Thymus (tissue), 14 donors: ENCODE measurements around the gene PLEKHA1. TPM values are rescaled to one million over a fixed set of nuclear protein-coding genes. Genes with fewer than 3 reads are reported as not detected.
A peak's percentile ranks its signal among the peaks of the same experiment; 100 is the strongest.

Source experiments
- DNase-seq, 9 donors: peaks; one replicate each; pipeline ENCODE4 v3.0.0-alpha.2; 2013; ENCODE audit warnings: low spot score in 9 of 9, low read depth in 6 of 9, missing footprints in 1 of 9
- H3K27ac ChIP-seq, 2 donors: one replicate each; pipeline ENCODE4 v1.5.1; 2013; ENCODE audit warnings: control low read depth in 1 of 2, low read depth in 1 of 2, low read length in 1 of 2, mild to moderate bottlenecking in 1 of 2, moderate library complexity in 1 of 2
- H3K27me3 ChIP-seq, 2 donors: one replicate each; pipeline ENCODE4 v1.5.1; 2013; ENCODE audit warnings: low read length in 1 of 2; ENCODE audit not compliant: control insufficient read depth in 2 of 2, insufficient read depth in 1 of 2
- H3K36me3 ChIP-seq, 2 donors: one replicate each; pipeline ENCODE4 v1.5.1; 2013; ENCODE audit warnings: low read length in 1 of 2, mild to moderate bottlenecking in 1 of 2, moderate library complexity in 1 of 2; ENCODE audit not compliant: control insufficient read depth in 2 of 2, insufficient read depth in 2 of 2
- H3K4me1 ChIP-seq, 2 donors: one replicate each; pipeline ENCODE4 v1.5.1; 2013; ENCODE audit warnings: low read length in 2 of 2; ENCODE audit not compliant: control insufficient read depth in 2 of 2, insufficient read depth in 2 of 2
- H3K4me3 ChIP-seq, 2 donors: one replicate each; pipeline ENCODE4 v1.5.1; 2013; ENCODE audit warnings: low read length in 2 of 2, control low read depth in 1 of 2, mild to moderate bottlenecking in 1 of 2
- H3K9me3 ChIP-seq, 2 donors: one replicate each; pipeline ENCODE4 v1.5.1; 2013; ENCODE audit warnings: low read length in 1 of 2, mild to moderate bottlenecking in 1 of 2; ENCODE audit not compliant: control insufficient read depth in 2 of 2, insufficient read depth in 1 of 2
- whole genome bisulfite sequencing: extraction: QIAGEN DNeasy Blood & Tissue Kit; methylation state at CpG from one replicate; pipeline ENCODE4 v1.1.7; 2013; 5-methylcytosine and 5-hydroxymethylcytosine counted together
- long read RNA-seq, 10 donors: transcript quantifications; one replicate each; lab custom pipeline, GENCODE V29; 2026
- polyA plus RNA-seq: library from polyadenylated mRNA; stranded (reverse); fragments of 200-250 nt; gene quantifications from one replicate; pipeline ENCODE4 v1.2.3, GENCODE V29; 2013
- total RNA-seq: library from RNA; stranded (reverse); fragments of 120-200 nt; gene quantifications from one replicate; pipeline ENCODE4 v1.2.4, GENCODE V29; 2013
- donor health status: healthy.

PLEKHA1 gene
- 11.1 TPM for total RNA-seq
- polyA plus RNA-seq: 28.2 TPM
- long read RNA-seq, donor 1: 0 reads
- long read RNA-seq, donor 2: 0 reads
- long read RNA-seq, donor 3: 0 reads
- long read RNA-seq, donor 4: 0 reads
- long read RNA-seq, donor 5: 0 reads
- long read RNA-seq, donor 6, full-length matches to known transcripts: 1 of 1 reads
- long read RNA-seq, donor 6, partial matches to known transcripts: 0 of 1 reads
- long read RNA-seq, donor 6, other reads (novel, unspliced or antisense): 0 of 1 reads
- long read RNA-seq, donor 7, full-length matches to known transcripts: 1 of 1 reads
- long read RNA-seq, donor 7, partial matches to known transcripts: 0 of 1 reads
- long read RNA-seq, donor 7, other reads (novel, unspliced or antisense): 0 of 1 reads
- long read RNA-seq, donor 8, full-length matches to known transcripts: 1 of 1 reads
- long read RNA-seq, donor 8, partial matches to known transcripts: 0 of 1 reads
- long read RNA-seq, donor 8, other reads (novel, unspliced or antisense): 0 of 1 reads
- long read RNA-seq, donor 9: 0 reads
- long read RNA-seq, donor 10: 0 reads

- Histone ChIP-seq H3K4me3 (peak within 1 kb of the TSS; percentile 48 to 82), H3K4me1 (peaks cover 6 to 7% of the 10 kb centered on the region in 2 donors), H3K27me3 (peaks cover 20 to 50% of the 10 kb centered on the region in 2 donors), H3K9me3 (no peaks in the 10 kb centered on the region), H3K27ac (peak within 1 kb of the TSS; percentile 57 to 89), H3K36me3 (no peaks in the 10 kb centered on the region)
- peak; percentile 58 to 95 (median 87) for DNase-seq
- under 1% methylated on average over 71 of the region's 71 CpGs for WGBS
These were observed at the start of gene PLEKHA1 for GRCh38 chr10:122374237-122374858. Gene PLEKHA1 (plus strand): TSS chr10:122374708. CDS start chr10:122393201, 18,493 bp downstream.

GRCh38 chr10:122325235-122325634 lies 49.3 kb upstream of the PLEKHA1 start:
- WGBS: 94% methylated on average over 2 of the region's 2 CpGs
- H3K4me1 ChIP-seq: no peaks in the 10 kb centered on the region
- no peak for DNase-seq
- H3K4me3 ChIP-seq: no peak overlapping the region
- H3K36me3 ChIP-seq: no peaks in the 10 kb centered on the region
- H3K27ac ChIP-seq: no peak overlapping the region
- H3K27me3 ChIP-seq: no peaks in the 10 kb centered on the region
- H3K9me3 ChIP-seq: no peaks in the 10 kb centered on the region

- 90% methylated on average over 5 of the region's 5 CpGs for WGBS
- Histone ChIP-seq H3K4me3 (no peak overlapping the region), H3K4me1 (no peaks in the 10 kb centered on the region), H3K27me3 (no peaks in the 10 kb centered on the region), H3K36me3 (no peaks in the 10 kb centered on the region), H3K9me3 (no peaks in the 10 kb centered on the region), H3K27ac (no peak overlapping the region)
- DNase-seq: no peak
These were observed 48.1 kb upstream of the PLEKHA1 start for GRCh38 chr10:122326385-122326784.

- Histone ChIP-seq H3K4me1 (no peaks in the 10 kb centered on the region), H3K36me3 (no peaks in the 10 kb centered on the region), H3K27ac (no peak overlapping the region), H3K27me3 (no peaks in the 10 kb centered on the region), H3K9me3 (no peaks in the 10 kb centered on the region), H3K4me3 (no peak overlapping the region)
- DNase-seq: no peak
- 84% methylated on average over 6 of the region's 6 CpGs for WGBS
These were observed 47.7 kb upstream of the PLEKHA1 start for GRCh38 chr10:122326806-122327205.

- no peaks in the 10 kb centered on the region for H3K27me3 ChIP-seq
- H3K27ac ChIP-seq: no peak overlapping the region
- H3K36me3 ChIP-seq: no peaks in the 10 kb centered on the region
- 92% methylated on average over 16 of the region's 16 CpGs for WGBS
- no peak overlapping the region for H3K4me3 ChIP-seq
- no peaks in the 10 kb centered on the region for H3K9me3 ChIP-seq
- H3K4me1 ChIP-seq: no peaks in the 10 kb centered on the region
- no peak for DNase-seq
These were observed 47.0 kb upstream of the PLEKHA1 start for GRCh38 chr10:122327237-122328206.

GRCh38 chr10:122328676-122329075 lies 45.8 kb upstream of the PLEKHA1 start:
- Histone ChIP-seq H3K36me3 (no peaks in the 10 kb centered on the region), H3K27ac (no peak overlapping the region), H3K9me3 (no peaks in the 10 kb centered on the region), H3K4me1 (no peaks in the 10 kb centered on the region), H3K4me3 (no peak overlapping the region), H3K27me3 (no peaks in the 10 kb centered on the region)
- WGBS: 64% methylated on average over 9 of the region's 9 CpGs
- no peak for DNase-seq

- Histone ChIP-seq H3K27me3 (no peaks in the 10 kb centered on the region), H3K4me1 (no peaks in the 10 kb centered on the region), H3K36me3 (no peaks in the 10 kb centered on the region), H3K4me3 (no peak overlapping the region), H3K27ac (no peak overlapping the region), H3K9me3 (no peaks in the 10 kb centered on the region)
- whole genome bisulfite sequencing: 87% methylated on average over 13 of the region's 13 CpGs
- no peak for DNase-seq
These were observed 45.1 kb upstream of the PLEKHA1 start for GRCh38 chr10:122329416-122329815.

- WGBS: 92% methylated on average over 7 of the region's 7 CpGs
- Histone ChIP-seq H3K36me3 (no peaks in the 10 kb centered on the region), H3K4me3 (no peak overlapping the region), H3K27ac (no peak overlapping the region), H3K27me3 (no peaks in the 10 kb centered on the region), H3K4me1 (no peaks in the 10 kb centered on the region), H3K9me3 (no peaks in the 10 kb centered on the region)
- DNase-seq: no peak
These were observed 43.4 kb upstream of the PLEKHA1 start for GRCh38 chr10:122331100-122331499.
